ENCODE data around the gene CTSO.
"Not testable (repeated sequence)": the region's sequence is repeated elsewhere in the genome, so short reads cannot be mapped to it uniquely, and the experiment has no call there.

Gene CTSO

DNA sequence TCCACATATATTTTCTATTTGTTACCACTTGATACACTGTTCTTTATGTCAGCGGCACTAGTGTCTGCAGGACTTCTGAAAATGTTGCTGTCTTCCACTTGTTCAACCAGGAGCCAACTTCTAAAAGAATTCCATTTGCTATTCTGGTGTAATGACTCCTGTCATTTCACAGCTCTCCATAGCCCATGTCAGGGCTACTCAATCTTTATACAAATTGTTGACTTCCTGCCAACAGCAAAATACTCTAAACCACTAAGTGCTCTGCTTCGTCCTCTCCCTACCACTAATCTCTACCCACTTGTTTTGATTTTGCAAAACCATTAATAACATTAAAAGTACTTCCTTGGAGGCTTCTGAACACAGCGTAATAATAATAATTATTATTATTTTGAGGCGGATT is 7.2 kb downstream of the CTSO start:
- H3K4me3 ChIP-seq (replicated peaks in 1 of 2; ENCODE audit: low read depth in 2 of 2, low read length in 2 of 2): no peak overlapping the region
- no peak for DNase-seq (ENCODE audit: low read depth in 2 of 2)
- TF ChIP-seq, protein P1, sequence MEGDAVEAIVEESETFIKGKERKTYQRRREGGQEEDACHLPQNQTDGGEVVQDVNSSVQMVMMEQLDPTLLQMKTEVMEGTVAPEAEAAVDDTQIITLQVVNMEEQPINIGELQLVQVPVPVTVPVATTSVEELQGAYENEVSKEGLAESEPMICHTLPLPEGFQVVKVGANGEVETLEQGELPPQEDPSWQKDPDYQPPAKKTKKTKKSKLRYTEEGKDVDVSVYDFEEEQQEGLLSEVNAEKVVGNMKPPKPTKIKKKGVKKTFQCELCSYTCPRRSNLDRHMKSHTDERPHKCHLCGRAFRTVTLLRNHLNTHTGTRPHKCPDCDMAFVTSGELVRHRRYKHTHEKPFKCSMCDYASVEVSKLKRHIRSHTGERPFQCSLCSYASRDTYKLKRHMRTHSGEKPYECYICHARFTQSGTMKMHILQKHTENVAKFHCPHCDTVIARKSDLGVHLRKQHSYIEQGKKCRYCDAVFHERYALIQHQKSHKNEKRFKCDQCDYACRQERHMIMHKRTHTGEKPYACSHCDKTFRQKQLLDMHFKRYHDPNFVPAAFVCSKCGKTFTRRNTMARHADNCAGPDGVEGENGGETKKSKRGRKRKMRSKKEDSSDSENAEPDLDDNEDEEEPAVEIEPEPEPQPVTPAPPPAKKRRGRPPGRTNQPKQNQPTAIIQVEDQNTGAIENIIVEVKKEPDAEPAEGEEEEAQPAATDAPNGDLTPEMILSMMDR (IDR thresholded peaks at IDR 0.05; ENCODE audit: low read depth, low read length): no peak

GRCh38 chr4:155944516-155944915 is 9.2 kb downstream of the CTSO start:
- H3K4me3 ChIP-seq (replicated peaks in 1 of 2; ENCODE audit: low read depth in 2 of 2, low read length in 2 of 2): no peak overlapping the region
- TF ChIP-seq, protein P1 (IDR thresholded peaks at IDR 0.05; ENCODE audit: low read depth, low read length): no peak
- no peak for DNase-seq (ENCODE audit: low read depth in 2 of 2)

GRCh38 chr4:155943605-155944291 is 9.9 kb downstream of the CTSO start:
- TF ChIP-seq, protein P1 (IDR thresholded peaks at IDR 0.05; ENCODE audit: low read depth, low read length): no peak
- no peak for DNase-seq (ENCODE audit: low read depth in 2 of 2)
- no peak overlapping the region for H3K4me3 ChIP-seq (replicated peaks in 1 of 2; ENCODE audit: low read depth in 2 of 2, low read length in 2 of 2)

GRCh38 chr4:155941820-155942219 is 11.8 kb downstream of the CTSO start:
- no peak overlapping the region for H3K4me3 ChIP-seq (replicated peaks in 1 of 2; ENCODE audit: low read depth in 2 of 2, low read length in 2 of 2)
- DNase-seq (ENCODE audit: low read depth in 2 of 2): no peak
- TF ChIP-seq, protein P1 (IDR thresholded peaks at IDR 0.05; ENCODE audit: low read depth, low read length): no peak

- H3K4me3 ChIP-seq (replicated peaks in 1 of 2; ENCODE audit: low read depth in 2 of 2, low read length in 2 of 2): no peak overlapping the region
- TF ChIP-seq, protein P1 (IDR thresholded peaks at IDR 0.05; ENCODE audit: low read depth, low read length): no peak
- no peak for DNase-seq (ENCODE audit: low read depth in 2 of 2)
Measured at GRCh38 chr4:155941085-155941790, 12.4 kb downstream of the CTSO start.

DNA sequence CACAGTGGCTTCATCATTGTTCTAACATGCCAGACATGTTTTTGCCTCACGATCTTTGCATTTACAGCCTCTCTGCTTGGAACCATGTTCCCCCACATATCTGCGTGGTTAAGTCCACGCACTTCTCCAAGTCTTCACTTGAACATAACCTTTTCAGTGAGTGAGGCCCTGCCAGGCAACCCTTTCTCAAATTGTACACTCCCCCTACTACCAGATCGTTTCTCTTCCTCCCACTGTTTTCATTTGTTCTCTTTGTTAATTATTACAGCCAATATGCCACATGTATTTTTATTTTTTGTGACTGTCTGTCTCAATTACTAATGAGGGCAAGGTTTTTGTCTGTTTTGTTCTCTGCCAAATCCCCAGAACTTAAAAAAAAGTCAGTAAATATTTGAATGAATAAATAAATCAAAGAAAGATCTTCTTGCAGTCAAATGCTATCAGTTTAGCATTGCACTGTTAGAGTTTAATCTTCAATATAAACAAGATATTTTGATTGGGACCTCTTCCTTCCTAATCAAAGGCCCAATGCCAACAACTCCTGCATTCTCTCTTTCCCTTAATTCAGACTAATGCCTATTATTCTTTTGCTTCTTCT is 18.2 kb downstream of the CTSO start:
- TF ChIP-seq, protein P1 (IDR thresholded peaks at IDR 0.05; ENCODE audit: low read depth, low read length): no peak
- DNase-seq (ENCODE audit: low read depth in 2 of 2): no peak
- H3K4me3 ChIP-seq (replicated peaks in 1 of 2; ENCODE audit: low read depth in 2 of 2, low read length in 2 of 2): no peak overlapping the region

- H3K4me3 ChIP-seq (replicated peaks in 1 of 2; ENCODE audit: low read depth in 2 of 2, low read length in 2 of 2); DNase-seq (ENCODE audit: low read depth in 2 of 2): not testable (repeated sequence)
Measured at GRCh38 chr4:155934634-155935033, 19.0 kb downstream of the CTSO start.

Measured in cardiac fibroblast (primary cell).